Myocyte (in vitro differentiated cells): ENCODE results near the gene RAD52. TPM values are rescaled to one million over a fixed set of nuclear protein-coding genes. Genes with fewer than 3 reads are reported as not detected.
"Not testable (repeated sequence)": the region's sequence is repeated elsewhere in the genome, so short reads cannot be mapped to it uniquely, and the experiment has no call there.

Source experiments
- DNase-seq: peaks from one replicate; pipeline ENCODE4 v3.0.0-alpha.2; 2012; ENCODE audit warnings: low read depth
- total RNA-seq: library from RNA; depleted of rRNA; stranded (reverse); fragments of >200 nt; gene quantifications from 2 replicates; pipeline ENCODE4 v1.2.3, GENCODE V29; 2014

The RAD52 gene
- total RNA-seq, 1 donor from 2014 or later, result 19.3 TPM

DNA sequence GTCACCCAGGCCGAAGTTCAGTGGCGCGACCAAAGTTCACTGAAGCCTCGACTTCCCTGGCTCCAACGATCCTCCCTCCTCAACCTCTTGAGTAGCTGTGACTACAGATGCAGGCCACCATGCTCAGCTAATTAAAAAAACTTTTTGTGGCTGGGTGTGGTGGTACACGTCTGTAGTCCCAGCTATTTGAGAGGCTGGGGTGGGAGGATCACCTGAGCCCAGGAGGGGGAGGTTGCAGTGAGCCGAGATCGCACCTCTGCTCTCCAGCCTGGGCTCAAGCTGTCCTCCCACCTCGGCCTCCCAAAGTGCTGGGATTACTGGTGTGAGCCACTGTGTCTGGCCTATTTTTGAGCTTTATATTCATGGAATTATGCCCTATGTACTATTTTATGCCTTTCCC lies 18.1 kb upstream of the RAD52 start:
- no peak for DNase-seq

DNA sequence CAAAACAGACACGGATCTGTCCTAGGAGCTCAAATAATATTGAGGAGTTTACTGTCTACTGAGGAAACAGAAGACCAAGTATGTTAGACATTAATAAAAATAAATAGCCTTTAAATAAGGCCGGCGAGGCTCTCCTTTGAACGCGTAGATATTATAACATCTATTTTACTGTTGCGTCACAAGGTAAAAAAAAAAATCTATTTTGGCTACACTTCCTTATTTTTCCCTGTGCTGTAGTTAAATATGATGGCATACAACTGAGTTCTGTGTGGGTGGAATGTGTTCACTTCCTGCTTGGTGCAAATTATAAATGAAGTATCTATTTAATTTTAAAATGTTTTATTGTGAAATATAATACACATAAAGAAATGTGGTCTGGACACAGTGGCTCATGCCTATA lies 17.2 kb upstream of the RAD52 start:
- DNase-seq, result no peak

DNA sequence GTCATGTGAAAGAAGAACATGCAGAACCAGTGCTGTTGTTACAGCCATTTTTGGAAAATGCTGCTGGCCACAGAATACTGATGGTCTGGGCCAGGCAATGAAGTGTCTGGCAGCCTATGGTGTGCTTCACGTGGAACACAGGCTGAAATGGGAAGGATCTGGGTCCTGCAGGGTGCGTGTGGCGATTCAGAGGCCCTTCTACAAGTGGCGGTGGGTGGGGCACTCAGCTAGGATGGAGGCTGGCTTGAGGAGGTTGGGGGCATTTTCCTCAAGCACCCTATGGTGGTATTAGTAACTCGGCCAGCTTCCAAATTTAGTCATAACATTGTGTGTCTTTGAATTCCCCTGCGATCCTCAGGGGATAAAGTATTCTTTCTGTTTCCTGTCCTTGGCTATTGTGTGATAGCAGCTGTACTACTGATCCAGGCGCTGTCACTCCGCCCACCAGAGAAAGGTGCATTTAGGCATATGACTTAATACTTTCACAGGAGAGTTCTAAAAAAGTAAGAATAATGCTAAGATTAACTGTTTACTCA lies 9.2 kb upstream of the RAD52 start:
- DNase-seq, result no peak

DNA sequence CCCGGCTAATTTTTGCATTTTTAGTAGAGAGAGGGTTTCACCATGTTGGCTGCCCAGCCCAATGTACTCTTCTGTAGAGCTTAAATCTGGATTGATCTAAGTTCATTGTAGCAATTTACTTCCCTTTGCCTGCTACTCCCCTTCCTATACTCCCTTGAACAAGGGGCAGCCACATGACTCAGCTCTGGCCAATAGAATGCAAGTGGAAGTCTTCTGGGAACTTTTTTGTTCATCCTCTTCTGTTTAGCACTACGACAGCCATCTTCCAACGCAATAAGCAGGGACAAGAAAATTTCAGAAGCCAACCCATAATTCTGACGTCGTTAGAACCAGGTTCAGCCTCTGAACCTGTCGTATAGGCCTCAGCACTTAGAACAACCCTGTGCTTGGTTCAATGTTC lies 6.4 kb upstream of the RAD52 start:
- DNase-seq, result no peak

DNA sequence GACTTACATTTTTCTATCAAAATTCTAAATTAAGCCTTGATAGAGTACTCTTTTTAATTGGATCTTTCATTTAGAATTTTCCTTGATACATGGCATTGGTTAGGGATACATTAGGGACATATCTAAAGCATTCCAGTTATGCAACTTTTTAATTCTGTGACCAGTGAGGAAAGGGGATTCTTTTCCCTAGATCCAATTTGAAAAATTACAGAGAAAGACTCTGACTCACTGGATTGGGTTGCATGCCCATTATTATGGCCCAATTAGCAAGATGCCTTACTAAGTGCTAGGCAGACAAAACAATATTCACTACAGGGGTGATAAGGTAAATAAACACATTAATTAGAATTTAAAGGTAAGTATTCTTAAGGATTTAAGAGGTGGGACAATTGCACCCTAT lies 5.2 kb upstream of the RAD52 start:
- no peak for DNase-seq

DNA sequence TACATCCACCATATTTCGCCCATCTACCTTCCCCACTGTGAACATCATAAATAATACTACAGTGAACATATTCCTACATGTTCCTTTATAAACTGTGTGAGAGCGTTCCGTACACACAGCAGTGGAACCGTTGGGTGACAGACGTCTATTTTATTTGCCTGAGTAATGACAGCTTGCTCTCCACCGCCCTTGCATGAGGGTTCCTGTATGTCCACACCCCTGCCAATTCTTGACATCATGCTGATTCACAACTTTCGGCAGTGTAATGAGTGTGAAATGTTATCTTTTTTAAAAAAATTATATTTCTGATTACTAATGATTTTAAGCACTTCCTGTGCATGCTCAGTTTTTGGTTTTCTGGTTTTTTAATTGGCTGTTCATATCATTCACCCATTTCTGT lies 4.3 kb upstream of the RAD52 start:
- DNase-seq, result no peak

DNA sequence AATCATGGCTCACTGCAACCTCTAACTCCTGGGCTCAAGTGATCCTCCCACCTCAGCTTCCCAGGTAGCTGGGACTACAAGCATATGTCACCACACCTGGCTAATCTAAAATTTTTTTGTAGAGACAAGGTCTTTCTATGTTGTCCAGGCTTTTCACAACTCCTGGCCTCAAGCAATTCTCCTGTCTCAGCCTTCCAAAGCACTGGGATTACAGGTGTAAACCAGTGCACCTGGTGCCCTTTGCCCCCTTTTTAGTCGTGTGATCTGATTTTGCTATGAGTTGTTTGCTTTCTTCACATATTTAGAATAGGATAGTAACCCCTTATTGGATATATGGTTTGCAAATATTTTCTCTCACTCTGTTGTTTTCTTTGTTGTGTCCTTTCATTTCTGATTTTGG lies 1.7 kb upstream of the RAD52 start:
- DNase-seq, result no peak

DNA sequence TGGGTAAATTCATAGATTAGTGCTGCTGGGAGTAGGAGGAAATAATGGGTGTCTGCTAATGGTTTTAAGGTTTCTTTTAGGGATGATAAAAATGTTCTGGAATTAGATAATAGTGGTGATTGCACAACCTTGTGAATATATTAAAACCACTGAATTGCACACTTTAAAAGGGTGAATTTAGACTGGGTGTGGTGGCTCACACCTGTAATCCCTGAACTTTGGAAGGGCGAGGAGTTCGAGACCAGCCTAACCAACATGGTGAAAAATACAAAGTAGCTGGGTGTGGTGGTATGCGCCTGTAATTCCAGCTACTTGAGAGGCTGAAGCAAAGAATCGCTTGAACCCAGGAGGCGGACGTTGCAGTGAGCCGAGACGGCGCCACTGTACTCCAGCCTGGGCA lies 1.3 kb downstream of the RAD52 start:
- no peak for DNase-seq

DNA sequence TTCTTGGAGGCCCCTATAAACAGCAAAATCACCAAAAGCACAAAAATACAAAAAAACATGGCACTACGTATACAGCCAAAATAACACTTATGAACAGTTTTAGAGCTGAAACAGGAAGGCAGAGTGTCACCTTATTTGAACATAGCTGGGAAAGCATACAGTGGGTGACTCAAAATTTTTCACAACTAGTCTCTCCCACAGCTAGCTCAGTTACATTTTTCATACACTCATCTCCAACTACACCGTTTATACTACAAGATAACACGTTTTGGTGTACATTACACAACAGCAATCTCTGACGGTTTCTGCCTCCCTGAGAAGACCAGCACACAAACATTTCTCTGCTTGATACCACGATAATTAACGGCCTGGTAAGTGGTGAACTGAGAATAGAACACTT lies 2.9 kb downstream of the RAD52 start:
- no peak for DNase-seq

DNA sequence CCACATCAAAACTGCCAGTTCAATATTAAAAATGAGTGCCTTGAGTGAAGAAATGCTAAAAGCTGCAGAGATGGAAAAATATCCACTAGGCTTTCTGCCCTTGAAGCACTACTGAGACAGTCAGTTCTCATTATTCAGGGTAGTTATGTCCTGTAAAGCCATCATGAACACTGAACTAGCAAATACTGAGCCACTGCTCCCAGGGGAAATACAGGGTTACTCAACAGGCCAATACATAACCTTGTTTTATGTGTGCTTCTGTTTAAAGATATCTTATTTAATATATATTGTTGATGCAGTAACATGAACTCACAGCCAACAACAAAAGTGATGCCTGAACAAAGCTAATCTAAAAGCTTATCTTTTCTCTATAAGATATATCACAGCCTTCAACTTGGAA lies 3.3 kb downstream of the RAD52 start:
- no peak for DNase-seq

DNA sequence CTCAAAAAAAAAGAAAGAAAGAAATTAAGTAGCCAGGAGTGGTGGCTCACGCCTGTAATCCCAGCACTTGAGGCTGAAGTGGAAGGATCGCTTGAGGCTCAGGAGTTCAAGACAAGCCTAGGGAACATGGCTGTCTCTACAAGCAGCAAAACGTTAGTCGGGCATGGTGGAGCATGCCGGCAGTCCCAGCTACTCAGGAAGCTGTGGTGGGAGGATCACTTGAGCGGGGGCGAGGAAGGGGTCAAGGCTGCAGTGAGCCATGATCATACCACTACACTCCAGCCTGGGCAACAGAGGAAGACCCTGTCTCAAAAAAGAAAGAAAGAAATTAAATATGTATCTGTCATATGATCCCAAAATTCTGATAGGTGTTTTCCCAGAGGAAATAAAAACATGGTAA lies 5.3 kb downstream of the RAD52 start:
- no peak for DNase-seq

DNA sequence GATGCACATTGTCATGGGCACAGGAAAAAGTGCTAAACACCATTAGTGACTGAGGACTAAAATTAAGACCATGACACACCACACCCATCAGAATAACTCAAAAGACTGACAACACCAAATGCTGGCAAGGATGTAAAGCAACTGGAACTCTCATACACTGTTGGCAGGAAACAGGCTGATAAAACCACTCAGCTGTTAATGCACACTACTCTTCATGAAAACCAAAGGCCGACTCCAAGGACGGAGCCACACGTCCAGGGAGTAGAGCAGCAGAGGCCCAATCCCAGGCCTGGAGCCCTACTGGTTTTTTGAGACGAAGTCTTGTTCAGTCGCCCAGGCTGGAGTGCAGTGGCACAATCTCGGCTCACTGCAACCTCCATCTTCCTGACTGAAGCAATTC lies 6.4 kb downstream of the RAD52 start:
- peak; percentile 96 for DNase-seq

DNA sequence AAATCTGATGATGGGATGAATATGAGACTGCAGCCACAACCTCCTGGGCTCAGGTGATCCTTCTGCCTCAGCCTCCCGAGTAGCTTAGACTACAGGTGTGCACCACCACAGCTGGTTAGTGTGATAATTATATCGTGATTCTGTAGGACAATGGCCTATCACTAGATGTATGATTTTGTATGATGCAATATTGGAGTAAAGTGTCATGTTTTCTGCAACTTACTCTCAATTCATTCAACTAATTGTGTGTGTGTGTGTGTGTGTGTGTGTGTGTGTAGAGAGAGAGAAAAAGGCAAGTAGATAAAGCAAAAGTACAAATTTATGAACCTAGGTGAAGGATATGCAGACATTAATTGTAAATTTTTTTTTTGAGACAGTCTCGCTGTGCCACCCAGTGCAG lies 10.7 kb downstream of the RAD52 start:
- DNase-seq, result no peak

DNA sequence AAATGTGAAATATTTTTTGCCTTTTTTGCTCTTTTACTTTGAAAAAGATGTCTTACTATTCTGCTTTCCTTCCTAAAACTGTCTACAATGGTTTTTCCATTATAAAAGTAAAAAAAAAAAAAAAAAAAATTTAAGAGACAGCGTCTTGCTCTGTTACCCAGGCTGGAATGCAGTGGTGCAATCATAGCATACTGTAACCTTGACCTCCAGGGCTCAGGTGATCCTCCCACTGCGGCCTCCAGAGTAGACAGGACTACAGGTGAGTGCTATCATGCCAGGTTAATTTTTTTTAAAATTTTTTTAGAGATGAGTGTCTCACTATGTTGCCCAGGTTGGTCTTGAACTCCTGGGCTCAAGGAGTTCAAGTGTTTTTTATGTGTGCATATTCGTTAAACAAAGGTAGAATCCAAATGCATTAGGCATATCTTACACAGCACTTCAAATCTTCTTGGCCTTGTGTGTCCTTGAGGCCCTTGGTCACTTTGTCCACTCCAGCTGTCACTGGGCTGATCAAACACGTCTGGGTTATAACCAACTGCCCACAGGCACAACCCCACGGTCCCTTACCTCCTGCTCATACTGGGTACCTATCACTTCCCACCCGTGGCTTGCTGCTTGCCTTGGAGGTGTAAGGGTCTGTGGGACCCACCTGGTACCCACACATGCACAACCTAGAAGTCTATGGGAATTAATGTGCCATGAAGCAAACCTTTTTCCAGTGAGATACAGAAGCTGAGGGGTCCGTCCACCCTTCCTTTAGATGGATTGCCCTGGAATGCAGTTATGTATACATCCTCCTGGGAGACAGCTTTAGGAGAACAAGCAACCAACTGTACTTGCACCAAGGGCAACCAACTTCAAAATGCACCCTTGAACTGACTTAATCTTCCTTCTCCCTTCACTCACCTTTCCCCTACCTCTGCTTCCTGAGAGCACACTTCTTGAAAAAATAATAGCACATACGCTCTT lies 12.8 kb downstream of the RAD52 start:
- DNase-seq, result peak; percentile 40

DNA sequence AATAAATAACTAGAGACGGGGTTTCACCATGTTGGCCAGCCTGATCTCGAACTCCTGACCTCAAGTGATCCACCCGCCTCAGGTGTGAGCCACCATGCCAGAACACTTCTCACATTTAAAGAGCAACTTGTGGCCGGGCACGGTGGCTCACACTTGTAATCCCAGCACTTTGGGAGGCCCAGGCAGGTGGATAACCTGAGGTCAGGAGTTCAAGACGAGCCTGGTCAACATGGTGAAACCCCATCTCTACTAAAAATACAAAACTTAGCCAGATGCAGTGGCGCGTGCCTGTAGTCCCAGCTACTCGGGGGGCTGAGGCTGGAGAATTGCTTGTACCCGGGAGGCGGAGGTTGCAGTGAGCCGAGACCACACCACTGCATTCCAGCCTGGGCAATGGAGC lies 13.6 kb downstream of the RAD52 start:
- not testable (repeated sequence) for DNase-seq

DNA sequence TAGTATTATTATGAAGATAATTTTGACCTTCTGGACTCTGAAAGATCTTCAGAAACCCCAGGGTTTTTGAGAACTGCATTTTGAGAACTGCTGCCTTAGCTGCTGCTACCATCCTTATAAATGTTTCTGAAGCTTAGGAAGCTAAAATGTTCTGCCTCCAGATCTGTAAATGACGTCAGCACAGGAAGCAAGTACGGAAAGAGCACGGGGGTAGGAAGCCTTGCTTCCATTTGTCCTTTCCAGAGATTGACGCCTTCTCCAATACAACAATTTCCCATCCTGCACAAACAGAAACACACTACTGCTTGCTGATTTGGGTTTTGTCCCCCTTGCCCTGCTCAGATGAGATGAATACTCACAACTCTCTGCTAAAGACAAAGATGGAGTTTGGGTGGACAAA lies 17.9 kb downstream of the RAD52 start:
- DNase-seq, result no peak

DNA sequence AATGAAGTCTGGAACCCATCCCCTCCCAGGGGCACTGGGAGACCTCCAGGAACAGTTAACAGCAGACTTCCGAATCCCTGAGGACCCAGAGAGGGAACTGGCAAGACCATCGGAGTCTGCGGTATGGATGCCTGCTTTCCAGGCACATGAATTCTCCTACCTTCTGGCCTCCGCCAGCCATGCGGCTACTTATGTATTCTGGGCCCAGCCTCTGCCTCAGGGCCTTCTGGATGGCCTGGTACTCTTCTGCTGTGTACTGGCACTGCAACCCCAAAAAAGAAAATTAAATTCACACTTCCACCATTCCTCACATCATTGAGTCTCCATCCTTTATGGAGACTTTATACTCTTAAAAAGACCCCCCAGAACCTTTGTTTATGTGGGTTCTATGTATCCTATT lies 18.4 kb downstream of the RAD52 start:
- no peak for DNase-seq

DNA sequence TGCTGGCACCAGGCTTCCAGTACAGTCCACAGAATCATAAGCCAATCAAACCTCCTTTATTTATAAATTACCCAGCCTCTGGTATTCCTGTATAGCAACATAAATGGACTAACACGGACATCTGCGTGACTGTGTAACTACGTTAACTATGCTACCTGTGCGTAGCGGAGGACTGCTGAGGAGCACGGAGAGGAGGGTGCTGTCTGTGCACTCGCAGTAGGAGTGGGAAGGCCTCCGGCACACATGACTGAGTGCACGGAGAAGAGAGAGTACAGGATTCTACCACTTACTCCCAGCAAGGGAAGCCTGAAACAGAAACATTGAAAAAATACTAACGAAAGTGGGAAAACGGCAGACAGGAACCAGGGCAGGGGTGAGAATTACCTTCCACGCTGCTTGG lies 22.9 kb downstream of the RAD52 start:
- no peak for DNase-seq

DNA sequence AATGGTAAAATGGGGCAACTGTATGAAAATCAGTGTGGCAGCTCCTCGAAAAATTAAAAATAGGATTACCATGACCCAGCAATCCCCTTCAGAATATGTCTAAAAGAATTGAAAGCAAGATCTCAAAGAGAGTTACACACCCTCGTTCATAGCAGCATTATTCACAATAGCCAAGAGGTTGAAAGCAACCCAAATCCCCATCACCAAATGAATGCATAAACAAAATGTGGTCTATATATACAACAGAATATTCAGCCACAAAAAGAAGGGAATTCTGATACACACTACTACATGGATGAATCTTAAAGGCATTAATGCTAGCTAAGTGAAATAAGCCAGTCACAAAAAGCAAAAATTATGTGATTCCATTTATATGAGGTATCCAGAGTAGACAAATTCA lies 27.2 kb downstream of the RAD52 start:
- DNase-seq, result no peak

DNA sequence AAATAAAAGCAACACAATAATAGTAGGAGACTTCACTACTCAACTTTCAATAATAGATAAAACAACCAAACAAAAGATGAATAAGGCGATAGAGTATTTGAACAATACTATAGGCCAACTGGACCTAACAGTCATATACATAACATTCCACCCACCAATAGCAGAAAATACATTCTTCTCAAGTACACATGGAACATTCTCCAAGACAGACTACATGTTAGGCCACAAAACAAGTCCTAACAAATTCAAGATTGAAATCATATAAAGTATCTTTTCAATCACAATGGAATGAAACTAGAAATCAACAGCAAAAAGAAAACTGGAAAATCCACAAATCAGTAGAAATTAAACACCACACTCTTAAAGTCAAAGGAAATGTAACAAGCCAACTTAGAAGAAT lies 28.8 kb downstream of the RAD52 start:
- no peak for DNase-seq

DNA sequence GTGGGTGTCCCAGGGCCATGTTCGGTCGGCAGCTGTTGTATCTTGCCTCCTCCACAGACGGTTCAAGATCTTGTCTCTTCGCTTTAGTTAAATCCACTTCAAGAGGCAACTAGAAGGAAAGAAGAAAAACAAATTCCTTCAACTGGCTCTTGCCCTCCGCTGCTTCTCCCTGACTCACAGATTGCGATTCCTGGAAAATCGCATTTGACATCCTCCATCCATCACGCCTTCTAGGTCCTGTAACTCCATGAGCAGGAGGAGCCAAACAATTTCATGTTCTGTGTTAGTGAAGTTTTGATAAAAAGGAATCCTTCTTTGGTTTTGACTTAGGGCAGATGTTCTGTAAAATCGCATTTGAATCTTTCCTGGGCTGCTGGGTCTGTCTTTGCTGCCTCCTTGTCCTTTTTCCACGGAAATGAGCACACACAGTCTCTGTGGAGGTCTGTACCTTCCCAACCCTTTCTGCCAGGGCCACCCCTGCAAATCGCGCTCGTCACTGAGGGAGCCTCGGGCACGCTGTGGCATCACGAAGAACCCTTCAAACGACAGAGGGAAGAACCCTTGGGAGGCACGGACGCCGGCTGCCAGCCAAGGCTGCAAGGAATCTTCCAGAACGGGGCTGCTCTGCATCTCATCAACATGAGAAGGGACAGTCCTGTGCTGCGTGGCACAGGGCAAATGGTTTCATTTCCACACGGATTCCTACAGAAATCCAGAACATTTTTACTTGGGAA lies 32.6 kb downstream of the RAD52 start:
- no peak for DNase-seq

DNA sequence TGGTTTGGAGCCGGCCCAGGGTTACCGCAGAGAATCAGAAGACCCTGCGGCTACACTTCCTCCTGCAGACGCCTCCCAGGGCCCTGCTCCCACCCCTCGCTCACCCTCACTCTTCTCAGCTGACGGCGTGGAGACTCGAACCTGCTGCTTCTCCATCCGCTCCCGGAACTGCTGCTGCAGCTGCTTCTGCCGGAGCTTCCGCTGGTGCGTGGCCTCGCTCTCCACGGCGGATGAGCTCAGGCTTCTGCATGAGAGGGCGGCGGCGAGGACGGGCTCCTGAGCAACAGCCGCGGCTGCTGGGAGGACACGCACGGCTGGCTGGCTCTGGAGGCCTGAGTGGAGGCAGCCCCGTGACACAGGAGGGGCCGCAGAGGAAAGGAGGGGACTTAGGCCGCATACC lies 33.3 kb downstream of the RAD52 start:
- DNase-seq, result no peak
